CD4-positive, alpha-beta T cell treated with Interleukin-2 at 100 ng/mL for 4 hours (primary cell): ENCODE results near the gene CEP70.

Experiments used
- DNase-seq: peaks from one replicate; pipeline ENCODE4 v3.0.0-alpha.2; 2020; ENCODE audit warnings: low spot score

Gene CEP70

DNA sequence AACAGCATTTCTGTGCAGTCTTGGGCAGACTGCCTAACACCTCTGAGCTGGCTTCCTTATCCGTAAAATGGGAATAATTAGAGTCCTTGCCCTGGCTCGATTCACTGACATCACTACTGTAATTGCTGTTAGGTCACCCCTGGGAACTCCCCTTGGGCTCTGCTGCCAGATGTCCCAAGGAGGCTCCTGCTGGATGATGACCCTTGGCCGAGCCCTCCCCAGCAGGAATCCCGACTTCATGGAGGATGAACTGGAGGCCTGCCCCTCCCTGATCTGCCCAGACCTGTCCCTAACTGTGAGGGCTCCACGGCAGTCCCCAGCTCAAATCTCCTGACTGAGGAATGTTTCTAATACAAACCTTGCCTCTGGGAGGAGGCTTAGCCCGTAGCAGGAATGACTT, 141.6 kb downstream of the CEP70 start:
- no peak for DNase-seq

DNA sequence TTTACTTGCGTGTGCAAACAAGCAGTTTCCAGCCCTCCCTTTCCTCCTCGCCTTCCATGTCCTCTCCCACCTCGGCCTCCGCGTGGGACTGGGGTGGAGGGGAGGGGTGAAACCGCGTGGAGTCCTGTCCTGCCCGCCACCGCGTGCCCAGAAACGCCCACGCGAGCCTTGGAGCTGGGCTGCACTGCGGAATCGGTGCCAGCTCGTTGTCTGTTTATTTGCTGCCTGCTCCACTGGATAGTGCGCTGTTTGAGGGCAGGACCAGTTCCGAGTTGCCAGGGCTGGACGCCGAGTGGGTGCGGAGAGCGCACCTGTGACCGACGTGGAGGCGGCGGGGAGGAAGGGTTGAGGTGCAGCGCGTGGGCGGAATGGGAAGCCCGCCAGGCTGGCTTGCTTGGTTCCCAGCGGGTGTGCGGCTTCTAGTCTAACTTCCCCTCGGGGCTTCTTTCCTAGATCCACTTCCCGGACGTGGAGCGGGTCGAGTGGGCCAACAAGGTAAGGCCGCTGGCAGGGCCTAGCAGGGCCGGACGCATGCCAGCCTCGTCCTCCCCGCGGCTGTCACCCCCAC, 142.4 kb downstream of the CEP70 start:
- no peak for DNase-seq

DNA sequence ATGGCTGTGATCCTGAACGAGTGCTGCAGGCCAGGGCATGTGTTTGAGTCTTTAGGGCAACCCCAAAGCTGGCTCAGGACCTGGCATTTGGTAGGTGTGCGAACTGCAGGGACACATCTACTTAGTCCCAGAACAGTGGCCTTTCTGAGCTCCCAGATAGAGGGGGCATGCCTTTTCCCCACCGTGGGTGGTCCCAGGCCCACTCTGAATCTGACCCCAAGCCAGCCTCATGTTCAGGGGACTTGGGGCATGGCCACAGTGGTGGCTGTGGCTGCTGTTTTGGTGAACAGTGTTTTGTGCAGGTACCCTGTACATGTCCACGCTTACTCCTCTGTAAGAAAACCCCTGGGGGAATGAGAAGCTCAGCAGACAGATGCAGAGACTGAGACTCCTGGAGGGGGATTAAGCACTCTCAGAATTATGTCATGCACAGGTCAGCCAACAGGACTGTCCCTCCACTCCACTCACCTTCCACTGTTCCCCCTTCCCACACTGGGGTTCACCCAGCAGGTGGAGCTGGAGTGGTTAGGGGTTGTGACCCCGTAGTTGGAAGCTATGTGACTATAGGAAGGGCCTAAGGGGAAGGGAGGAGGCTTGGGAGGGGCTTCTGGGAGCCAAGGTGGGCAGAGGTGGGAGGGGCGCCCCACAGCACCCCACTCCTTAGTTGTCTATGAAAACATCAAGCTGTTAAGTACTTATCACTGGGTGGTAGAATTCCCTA, 143.2 kb downstream of the CEP70 start:
- no peak for DNase-seq

DNA sequence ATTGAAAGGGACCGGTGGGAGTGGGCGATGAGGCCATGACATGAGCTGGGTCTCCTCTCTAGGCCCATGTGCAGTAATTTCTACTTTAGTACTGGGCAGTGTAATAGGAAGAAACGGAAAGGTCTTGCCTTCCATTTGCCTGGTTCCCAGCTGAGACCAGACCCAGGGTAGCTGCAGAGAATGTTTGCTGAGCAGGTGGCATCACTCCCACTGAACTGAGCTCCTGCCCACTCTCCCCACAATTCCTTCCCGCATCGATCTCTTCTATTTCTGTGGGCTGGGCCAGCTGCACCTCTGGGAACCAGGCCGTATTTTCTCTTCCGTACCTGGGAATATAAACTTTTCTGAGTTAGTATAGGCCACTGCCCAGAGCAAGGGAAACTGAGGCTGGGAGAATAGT, 143.9 kb downstream of the CEP70 start:
- no peak for DNase-seq

DNA sequence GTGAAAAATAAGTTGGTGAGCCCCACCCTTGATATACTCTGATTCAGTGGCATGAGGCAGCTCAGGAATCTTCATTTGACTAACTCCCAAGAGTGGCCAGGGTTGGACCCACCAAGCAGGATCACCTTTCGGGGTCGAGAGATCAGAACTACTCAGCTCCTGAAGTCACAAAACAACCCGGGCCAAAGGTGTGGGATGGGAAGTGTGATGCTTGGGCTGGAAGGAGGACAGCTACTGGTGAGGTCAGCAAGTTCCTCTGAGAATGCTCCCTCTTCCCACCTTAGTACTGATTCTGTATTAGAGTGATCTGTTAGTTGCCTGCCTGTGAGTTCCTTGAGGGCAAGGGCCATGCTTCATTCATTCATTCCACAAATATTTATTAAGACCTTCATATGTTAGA, 144.6 kb downstream of the CEP70 start:
- no peak for DNase-seq

DNA sequence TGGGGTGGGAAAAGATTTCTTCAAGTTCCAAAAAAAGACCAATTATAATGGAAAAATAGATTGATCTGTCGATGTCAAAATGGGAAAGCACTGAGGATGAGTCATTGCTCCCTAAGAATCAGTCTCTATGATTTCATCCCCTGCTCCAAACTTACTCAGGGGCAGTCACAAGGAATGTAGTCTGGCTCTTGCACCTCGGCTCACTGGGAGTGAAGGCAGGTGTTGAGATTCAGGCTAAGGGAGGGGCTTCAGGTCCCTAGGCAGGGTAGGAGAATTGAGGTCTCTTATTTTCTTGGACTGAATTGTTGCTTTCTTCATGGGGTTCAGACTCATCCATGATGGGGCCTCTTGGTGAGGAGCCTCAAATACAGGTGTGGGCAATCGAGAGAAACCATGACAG, 145.4 kb downstream of the CEP70 start:
- no peak for DNase-seq

DNA sequence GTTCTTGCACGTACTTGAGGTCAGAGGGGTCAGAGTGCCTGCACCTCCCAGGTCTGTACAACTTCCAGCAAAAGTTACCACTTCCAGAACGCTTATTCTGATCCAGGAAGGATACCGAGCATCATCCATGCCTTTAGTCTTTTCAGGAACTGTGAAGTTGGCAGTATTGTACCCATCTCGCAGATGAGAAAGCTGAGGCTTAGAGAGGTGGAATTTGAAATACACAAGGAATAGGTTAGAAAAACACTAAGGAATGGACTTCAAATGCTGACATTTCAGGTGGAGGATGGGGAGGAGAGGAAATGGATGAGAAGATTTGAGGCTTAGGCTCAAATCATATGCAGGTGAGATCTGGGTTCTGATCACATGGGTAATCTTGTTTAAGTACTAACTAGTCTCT, 148.4 kb downstream of the CEP70 start:
- DNase-seq: no peak

DNA sequence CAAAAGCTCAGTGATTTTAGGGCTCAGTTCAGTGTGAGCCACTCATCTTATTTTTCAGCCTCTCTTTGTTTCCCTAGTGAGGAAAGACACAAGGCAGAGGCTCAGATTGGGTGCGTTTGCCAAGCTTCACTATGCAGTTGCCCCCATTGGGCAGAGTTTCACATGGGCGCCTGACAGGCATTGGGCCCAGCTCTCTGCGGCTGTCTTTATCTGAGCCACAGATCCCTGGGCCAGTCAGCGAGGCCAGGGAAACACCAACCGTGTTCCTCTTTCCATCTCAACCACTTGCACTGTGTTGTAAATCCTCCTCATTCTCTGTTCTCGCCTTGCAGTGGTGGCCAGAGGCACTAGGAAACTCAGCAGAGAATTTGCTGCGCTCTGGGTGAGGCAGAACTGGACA, 148.8 kb downstream of the CEP70 start:
- DNase-seq: no peak
